WTC11 (cell line): ENCODE results near the gene TEX19.

Source experiments
- CDX4 ChIP-seq: fragments of 250-450 bp; sonication (Bioruptor Pico); IDR thresholded peaks from 2 replicates; pipeline ENCODE4 v1.9.0; 2021; ENCODE audit warnings: moderate library complexity, mild to moderate bottlenecking, inconsistent platforms, borderline replicate concordance
- CTCF ChIP-seq: fragments of 200-600 bp; IDR thresholded peaks from 2 replicates; pipeline ENCODE4 v1.8.0; 2022; ENCODE audit warnings: antibody characterized with exemption
- MYBL2 ChIP-seq: sonication (generic); formaldehyde crosslinking; IDR thresholded peaks from 2 replicates; pipeline ENCODE4 v1.8.1; 2023; ENCODE audit warnings: mild to moderate bottlenecking, moderate library complexity, missing genetic modification reagents
- SMAD3 ChIP-seq: sonication (generic); formaldehyde crosslinking; IDR thresholded peaks from 2 replicates; pipeline ENCODE4 v1.8.0; 2022; ENCODE audit warnings: missing genetic modification reagents, mild to moderate bottlenecking, borderline replicate concordance
- SP1 ChIP-seq: sonication (generic); formaldehyde crosslinking; conservative IDR thresholded peaks from 2 replicates; pipeline ENCODE4 v1.8.1; 2022; ENCODE audit warnings: missing genetic modification reagents
- USF2 ChIP-seq: sonication (generic); formaldehyde crosslinking; IDR thresholded peaks from 2 replicates; pipeline ENCODE4 v1.8.1; 2023; ENCODE audit warnings: mild to moderate bottlenecking, missing genetic modification reagents, moderate library complexity
- TF ChIP-seq, protein P1 (sequence below): sonication (generic); formaldehyde crosslinking; IDR thresholded peaks from 2 replicates; pipeline ENCODE4 v1.8.1; 2023; ENCODE audit warnings: mild to moderate bottlenecking, moderate library complexity, missing genetic modification reagents

GRCh38 chr17:82315703-82316358 lies 43.2 kb upstream of the TEX19 start:
- no peak for TF ChIP-seq CTCF
- no peak for TF ChIP-seq MYBL2 (CRISPR knock-in tag)
- TF ChIP-seq, protein P1, sequence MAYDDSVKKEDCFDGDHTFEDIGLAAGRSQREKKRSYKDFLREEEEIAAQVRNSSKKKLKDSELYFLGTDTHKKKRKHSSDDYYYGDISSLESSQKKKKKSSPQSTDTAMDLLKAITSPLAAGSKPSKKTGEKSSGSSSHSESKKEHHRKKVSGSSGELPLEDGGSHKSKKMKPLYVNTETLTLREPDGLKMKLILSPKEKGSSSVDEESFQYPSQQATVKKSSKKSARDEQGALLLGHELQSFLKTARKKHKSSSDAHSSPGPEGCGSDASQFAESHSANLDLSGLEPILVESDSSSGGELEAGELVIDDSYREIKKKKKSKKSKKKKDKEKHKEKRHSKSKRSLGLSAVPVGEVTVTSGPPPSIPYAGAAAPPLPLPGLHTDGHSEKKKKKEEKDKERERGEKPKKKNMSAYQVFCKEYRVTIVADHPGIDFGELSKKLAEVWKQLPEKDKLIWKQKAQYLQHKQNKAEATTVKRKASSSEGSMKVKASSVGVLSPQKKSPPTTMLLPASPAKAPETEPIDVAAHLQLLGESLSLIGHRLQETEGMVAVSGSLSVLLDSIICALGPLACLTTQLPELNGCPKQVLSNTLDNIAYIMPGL (CRISPR knock-in tag), result no peak
- TF ChIP-seq CDX4 (CRISPR knock-in tag), result no peak
- no peak for TF ChIP-seq SP1 (CRISPR knock-in tag)
- no peak for TF ChIP-seq SMAD3 (CRISPR knock-in tag)
- no peak for TF ChIP-seq USF2 (CRISPR knock-in tag)
